ENCODE measurements around the gene ALDH3B1. TPM values are rescaled to one million over a fixed set of nuclear protein-coding genes. Genes with fewer than 3 reads are reported as not detected.
A peak's percentile ranks its signal among the peaks of the same experiment; 100 is the strongest.

The ALDH3B1 gene
- total and polyA plus RNA-seq, 9 of the 15 experiments (the other 6 are each of a cell fraction or from before 2014, with no cell fraction given): 0.01 to 0.35 (median 0.07) TPM; not detected in 2

DNA sequence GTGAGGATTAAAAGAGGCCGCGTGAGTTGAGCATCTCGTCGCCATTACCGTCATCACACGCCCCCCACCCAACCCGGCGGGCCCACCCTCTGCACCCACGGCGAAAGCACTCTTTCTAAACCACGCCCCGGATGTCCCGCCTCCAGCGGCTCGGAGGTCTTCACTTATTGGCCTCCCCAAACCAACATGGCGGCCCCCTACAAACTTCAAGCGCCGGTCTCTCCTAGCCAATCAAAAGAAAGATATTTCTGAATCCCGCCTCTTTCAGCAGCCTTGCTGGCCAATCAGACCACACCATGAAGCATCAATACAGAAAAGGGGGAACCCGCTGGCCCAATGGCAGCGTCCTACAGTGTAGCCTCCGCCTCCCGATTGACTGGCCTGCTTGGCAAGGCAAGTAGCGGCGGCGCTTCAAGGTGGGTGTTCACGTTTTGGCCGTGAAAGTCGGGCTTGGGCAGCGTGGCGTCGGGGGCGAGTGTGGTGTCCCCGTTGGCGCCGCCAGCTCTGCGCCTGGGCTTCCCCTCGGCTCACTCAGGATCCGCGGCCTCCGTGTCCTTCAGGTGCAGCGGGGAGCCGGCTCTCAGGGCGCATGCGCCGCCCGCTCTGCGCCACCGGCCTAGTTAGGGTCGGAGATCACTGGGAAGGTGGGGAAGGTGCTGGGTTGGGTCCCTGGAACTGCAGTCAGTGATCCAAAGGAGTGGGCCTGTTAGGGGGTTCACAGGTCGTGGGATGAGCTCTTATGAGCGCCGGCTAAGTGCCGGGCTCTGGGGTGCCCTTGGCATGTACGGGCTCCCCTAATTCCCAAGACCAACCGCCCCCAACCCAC lies 20.4 kb downstream of the ALDH3B1 start, which contains the start of gene NDUFS8 (continued):
- TF ChIP-seq, protein P1, sequence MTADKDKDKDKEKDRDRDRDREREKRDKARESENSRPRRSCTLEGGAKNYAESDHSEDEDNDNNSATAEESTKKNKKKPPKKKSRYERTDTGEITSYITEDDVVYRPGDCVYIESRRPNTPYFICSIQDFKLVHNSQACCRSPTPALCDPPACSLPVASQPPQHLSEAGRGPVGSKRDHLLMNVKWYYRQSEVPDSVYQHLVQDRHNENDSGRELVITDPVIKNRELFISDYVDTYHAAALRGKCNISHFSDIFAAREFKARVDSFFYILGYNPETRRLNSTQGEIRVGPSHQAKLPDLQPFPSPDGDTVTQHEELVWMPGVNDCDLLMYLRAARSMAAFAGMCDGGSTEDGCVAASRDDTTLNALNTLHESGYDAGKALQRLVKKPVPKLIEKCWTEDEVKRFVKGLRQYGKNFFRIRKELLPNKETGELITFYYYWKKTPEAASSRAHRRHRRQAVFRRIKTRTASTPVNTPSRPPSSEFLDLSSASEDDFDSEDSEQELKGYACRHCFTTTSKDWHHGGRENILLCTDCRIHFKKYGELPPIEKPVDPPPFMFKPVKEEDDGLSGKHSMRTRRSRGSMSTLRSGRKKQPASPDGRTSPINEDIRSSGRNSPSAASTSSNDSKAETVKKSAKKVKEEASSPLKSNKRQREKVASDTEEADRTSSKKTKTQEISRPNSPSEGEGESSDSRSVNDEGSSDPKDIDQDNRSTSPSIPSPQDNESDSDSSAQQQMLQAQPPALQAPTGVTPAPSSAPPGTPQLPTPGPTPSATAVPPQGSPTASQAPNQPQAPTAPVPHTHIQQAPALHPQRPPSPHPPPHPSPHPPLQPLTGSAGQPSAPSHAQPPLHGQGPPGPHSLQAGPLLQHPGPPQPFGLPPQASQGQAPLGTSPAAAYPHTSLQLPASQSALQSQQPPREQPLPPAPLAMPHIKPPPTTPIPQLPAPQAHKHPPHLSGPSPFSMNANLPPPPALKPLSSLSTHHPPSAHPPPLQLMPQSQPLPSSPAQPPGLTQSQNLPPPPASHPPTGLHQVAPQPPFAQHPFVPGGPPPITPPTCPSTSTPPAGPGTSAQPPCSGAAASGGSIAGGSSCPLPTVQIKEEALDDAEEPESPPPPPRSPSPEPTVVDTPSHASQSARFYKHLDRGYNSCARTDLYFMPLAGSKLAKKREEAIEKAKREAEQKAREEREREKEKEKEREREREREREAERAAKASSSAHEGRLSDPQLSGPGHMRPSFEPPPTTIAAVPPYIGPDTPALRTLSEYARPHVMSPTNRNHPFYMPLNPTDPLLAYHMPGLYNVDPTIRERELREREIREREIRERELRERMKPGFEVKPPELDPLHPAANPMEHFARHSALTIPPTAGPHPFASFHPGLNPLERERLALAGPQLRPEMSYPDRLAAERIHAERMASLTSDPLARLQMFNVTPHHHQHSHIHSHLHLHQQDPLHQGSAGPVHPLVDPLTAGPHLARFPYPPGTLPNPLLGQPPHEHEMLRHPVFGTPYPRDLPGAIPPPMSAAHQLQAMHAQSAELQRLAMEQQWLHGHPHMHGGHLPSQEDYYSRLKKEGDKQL (CRISPR knock-in tag; IDR thresholded peaks at IDR 0.05; ENCODE audit: borderline replicate concordance): no peak
- no peak for TF ChIP-seq PCBP2 (IDR thresholded peaks at IDR 0.05; ENCODE audit: low read depth, low read length, poor library complexity, severe bottlenecking)
- no peak for TF ChIP-seq GATAD2A (IDR thresholded peaks at IDR 0.05)
- TF ChIP-seq MTF1 (CRISPR knock-in tag; IDR thresholded peaks at IDR 0.05; ENCODE audit: borderline replicate concordance): no peak
- TF ChIP-seq, protein P2, sequence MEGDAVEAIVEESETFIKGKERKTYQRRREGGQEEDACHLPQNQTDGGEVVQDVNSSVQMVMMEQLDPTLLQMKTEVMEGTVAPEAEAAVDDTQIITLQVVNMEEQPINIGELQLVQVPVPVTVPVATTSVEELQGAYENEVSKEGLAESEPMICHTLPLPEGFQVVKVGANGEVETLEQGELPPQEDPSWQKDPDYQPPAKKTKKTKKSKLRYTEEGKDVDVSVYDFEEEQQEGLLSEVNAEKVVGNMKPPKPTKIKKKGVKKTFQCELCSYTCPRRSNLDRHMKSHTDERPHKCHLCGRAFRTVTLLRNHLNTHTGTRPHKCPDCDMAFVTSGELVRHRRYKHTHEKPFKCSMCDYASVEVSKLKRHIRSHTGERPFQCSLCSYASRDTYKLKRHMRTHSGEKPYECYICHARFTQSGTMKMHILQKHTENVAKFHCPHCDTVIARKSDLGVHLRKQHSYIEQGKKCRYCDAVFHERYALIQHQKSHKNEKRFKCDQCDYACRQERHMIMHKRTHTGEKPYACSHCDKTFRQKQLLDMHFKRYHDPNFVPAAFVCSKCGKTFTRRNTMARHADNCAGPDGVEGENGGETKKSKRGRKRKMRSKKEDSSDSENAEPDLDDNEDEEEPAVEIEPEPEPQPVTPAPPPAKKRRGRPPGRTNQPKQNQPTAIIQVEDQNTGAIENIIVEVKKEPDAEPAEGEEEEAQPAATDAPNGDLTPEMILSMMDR (IDR thresholded peaks at IDR 0.05 in 2 of 3, conservative IDR thresholded peaks at IDR 0.05 in 1 of 3; ENCODE audit: insufficient read depth in 2 of 3, low read depth in 1 of 3, low read length in 3 of 3): no peak
- TF ChIP-seq TAF9B (IDR thresholded peaks at IDR 0.05; ENCODE audit: partially characterized antibody): no peak
- TF ChIP-seq CBX3 (IDR thresholded peaks at IDR 0.05; ENCODE audit: borderline replicate concordance in 1 of 2, low read length in 2 of 2): no peak
- TF ChIP-seq SAFB2 (IDR thresholded peaks at IDR 0.05; ENCODE audit: borderline replicate concordance, low read depth, low read length, severe bottlenecking): no peak
- no peak for TF ChIP-seq STAG1 (CRISPR knock-in tag; IDR thresholded peaks at IDR 0.05; ENCODE audit: borderline replicate concordance)
- TF ChIP-seq, protein P3, sequence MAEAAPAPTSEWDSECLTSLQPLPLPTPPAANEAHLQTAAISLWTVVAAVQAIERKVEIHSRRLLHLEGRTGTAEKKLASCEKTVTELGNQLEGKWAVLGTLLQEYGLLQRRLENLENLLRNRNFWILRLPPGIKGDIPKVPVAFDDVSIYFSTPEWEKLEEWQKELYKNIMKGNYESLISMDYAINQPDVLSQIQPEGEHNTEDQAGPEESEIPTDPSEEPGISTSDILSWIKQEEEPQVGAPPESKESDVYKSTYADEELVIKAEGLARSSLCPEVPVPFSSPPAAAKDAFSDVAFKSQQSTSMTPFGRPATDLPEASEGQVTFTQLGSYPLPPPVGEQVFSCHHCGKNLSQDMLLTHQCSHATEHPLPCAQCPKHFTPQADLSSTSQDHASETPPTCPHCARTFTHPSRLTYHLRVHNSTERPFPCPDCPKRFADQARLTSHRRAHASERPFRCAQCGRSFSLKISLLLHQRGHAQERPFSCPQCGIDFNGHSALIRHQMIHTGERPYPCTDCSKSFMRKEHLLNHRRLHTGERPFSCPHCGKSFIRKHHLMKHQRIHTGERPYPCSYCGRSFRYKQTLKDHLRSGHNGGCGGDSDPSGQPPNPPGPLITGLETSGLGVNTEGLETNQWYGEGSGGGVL (CRISPR knock-in tag; IDR thresholded peaks at IDR 0.05): no peak
- TF ChIP-seq HNRNPUL1 (IDR thresholded peaks at IDR 0.05; ENCODE audit: low read length): no peak
- no peak for TF ChIP-seq MIER1 (IDR thresholded peaks at IDR 0.05; ENCODE audit: low read depth)
- TF ChIP-seq, protein P4, sequence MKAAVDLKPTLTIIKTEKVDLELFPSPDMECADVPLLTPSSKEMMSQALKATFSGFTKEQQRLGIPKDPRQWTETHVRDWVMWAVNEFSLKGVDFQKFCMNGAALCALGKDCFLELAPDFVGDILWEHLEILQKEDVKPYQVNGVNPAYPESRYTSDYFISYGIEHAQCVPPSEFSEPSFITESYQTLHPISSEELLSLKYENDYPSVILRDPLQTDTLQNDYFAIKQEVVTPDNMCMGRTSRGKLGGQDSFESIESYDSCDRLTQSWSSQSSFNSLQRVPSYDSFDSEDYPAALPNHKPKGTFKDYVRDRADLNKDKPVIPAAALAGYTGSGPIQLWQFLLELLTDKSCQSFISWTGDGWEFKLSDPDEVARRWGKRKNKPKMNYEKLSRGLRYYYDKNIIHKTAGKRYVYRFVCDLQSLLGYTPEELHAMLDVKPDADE (conservative IDR thresholded peaks at IDR 0.05; ENCODE audit: control insufficient read depth, low read depth, low read length): peak; percentile 70; the same call in 1 of the 2 replicates
- peak; percentile 49; the same call in 1 of the 2 replicates for TF ChIP-seq MYC (IDR thresholded peaks at IDR 0.05; ENCODE audit: low read depth, low read length)
- no peak for TF ChIP-seq MYC (CRISPR knock-in tag; IDR thresholded peaks at IDR 0.05; ENCODE audit: borderline replicate concordance, low read depth)
- no peak for TF ChIP-seq CBX5 (IDR thresholded peaks at IDR 0.05; ENCODE audit: borderline replicate concordance, low read depth)

Data from K562 (cell line).